HG03442 (cell line): Measurements from ENCODE around the gene CCDC60.
"Not testable (repeated sequence)": the region's sequence is repeated elsewhere in the genome, so short reads cannot be mapped to it uniquely, and the experiment has no call there.

Experiments
- ATAC-seq: cut with Tn5 transposase; IDR thresholded peaks from one replicate; pipeline ENCODE4 v1.9.1; 2021; ENCODE audit warnings: mild to moderate bottlenecking, moderate library complexity; ENCODE audit not compliant: unreplicated experiment

Gene CCDC60

DNA sequence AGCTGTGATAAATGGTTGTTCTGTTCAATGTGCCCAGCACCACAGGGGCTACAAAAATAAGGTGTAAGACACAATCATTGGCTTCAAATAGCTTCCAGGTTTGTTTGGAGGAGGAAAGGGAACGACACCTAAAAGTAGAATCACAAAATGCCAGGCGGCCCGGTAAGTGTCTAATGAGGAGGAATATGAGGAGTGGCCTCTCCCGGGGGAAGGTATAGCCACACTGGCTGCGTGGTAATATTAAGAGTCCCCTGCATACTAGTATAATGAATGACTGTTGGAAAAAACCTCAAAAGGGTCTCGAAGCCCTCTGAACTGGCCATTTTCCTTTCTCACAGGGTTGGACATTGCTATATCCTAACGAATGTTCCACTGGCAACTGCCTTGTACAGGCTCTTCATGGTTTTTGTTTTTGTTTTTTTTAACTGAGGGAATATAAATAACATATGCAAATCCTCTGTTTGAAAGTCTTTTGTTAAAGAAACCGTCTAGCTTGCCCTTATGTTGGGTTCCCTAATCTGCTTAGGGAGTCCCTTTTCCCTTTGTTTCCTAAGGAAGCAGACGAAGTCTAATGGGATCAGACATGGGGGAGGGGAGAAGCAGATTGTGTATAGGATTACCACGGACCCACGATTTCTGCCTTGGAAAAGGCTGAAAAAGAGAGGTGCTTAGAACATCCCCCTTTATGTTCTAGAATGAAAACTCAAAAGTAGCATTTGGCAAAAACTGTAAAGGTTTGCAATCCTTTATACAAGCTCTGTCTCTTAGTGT is 4.2 kb downstream of the CCDC60 start:
- ATAC-seq, result no peak

DNA sequence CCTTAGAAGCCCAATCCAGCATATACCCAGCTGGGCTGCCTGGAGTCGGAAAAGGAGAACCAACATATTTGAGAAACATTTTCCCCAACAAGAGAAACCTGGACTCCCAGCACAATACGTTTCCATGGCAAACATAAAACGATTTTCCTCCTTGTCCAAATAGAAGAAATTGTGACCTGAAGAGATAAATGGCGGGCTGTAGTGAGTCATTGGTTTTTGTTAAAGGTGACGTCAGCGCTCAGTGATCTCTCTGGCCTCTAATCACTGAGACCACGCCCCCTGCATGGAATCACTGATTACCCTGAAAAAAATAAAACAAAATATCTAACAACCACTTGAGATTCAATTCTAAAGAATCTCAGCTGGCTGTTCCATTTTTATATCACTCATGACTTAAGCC is 6.0 kb downstream of the CCDC60 start:
- no peak for ATAC-seq

DNA sequence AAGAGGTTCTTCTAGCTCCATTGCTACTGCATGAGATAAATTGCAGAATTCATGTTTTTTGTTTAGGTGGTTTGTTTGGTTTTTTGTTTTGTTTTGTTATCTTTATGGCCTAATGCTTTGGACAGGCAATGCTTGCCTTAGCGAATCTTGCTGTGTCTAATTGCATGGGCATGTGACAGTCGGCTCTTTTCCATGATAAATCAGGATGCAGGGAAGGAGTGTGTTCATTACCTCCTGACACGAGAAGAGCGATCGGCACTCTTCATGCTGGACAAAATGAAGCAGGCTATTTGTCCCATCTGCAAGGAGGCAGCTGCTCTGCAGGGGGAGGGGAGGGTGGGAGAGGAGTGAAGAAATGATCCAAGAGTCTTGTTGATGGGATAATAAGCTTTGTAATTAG is 6.5 kb downstream of the CCDC60 start:
- no peak for ATAC-seq

DNA sequence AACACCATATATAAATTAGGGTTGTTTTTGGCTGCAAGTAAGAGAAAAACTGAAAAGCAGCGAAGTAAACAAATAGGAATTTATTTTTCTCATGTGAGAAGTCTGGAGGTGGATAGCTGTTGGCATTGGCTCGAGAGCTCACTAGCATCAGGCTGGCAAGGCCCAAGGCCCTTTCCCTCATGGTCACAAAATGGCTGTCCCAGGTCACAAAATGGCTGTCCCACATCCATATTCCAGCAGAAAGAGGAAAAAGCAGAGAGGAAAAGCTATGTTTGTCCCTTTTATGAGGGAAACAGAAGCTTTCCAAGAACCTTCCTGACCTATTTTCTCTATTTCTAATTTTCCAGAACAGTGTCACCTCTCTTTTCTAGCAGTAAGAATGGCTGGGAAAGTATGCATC is 7.5 kb downstream of the CCDC60 start:
- ATAC-seq, result no peak

DNA sequence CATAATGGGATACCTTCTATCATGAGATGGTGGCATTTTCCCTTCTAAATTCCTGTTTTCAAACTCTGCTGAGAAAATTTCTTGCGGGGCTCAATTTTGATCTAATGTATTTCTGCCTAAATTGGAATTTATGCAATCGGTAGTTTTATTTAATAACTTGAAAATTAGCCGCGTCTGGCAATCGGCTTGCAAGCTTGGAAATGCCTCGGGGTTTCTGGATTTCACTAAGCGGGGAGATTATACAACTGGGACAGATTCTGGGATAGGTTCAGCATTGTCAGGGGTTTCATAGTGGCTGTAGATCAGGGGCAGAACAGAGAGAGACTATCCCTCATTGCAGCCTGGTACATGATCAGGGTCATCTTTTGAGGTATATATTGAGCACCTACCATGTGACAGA is 8.6 kb downstream of the CCDC60 start:
- no peak for ATAC-seq

DNA sequence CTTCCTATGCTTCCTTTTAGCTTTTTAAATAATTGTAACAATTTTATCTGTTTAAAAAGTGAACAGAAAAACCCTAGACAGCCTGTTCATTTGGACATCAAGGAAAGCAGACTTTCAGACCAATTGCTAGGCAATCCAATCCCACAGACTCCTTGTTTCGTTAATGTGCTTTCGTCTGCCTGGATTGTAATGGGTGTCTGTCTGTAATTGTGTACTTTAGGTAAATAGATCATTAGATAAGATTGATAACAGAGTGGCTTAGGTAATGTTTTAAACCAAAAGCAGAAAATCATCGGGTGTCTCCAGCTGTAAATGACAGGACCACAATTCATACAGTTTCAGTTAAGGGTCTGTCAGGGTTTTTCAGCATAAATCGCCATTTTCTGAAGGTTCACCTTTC is 19.6 kb downstream of the CCDC60 start:
- no peak for ATAC-seq

DNA sequence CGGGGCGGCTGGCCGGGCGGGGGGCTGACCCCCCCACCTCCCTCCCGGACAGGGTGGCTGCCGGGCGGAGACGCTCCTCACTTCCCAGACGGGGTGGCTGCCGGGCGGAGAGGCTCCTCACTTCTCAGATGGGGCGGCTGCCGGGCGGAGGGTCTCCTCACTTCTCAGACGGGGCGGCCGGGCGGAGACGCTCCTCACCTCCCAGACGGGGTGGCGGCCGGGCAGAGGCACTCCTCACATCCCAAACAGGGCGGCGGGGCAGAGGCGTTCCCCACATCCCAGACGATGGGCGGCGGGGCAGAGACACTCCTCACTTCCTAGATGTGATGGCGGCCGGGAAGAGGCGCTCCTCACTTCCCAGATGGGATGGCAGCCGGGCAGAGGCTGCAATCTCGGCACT is 25.8 kb downstream of the CCDC60 start:
- not testable (repeated sequence) for ATAC-seq

DNA sequence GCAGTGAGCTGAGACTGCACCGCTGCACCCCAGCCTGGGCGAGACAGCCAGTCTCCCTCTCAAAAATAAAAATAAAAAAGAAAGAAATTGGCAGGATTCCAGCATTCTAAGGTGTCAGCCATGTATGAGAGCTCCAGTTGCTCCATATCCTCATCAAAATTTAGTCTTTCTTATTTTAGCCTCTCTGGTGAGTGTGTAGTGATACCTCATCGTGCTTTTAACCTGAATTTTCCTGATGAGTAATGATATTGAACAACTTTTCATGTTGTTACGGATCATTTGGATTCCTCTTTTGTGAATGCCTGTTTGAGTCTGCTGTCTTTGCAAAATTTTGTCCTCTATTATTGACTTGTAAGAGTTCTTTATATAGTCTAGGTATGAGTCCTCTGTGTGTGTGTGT is 28.5 kb downstream of the CCDC60 start:
- ATAC-seq, result no peak

DNA sequence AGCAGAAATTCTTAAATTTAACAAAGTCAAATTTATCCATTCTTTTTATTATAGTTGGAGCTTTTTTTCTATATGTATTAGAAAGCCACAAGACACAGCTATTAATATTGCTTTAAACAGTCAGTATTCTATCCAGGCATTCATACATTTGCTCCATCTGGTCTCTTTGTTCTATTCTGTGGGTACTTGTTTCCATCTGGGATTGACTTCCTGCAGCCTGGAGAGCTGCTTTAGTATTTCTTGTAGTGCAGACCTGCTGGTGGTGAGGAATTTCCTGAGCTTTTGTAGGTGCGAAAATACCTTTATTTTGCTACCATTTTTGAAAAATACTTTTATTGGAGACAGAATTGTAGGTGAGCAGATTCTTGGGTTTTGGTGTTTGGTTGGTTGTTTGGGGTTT is 29.0 kb downstream of the CCDC60 start:
- ATAC-seq, result no peak

DNA sequence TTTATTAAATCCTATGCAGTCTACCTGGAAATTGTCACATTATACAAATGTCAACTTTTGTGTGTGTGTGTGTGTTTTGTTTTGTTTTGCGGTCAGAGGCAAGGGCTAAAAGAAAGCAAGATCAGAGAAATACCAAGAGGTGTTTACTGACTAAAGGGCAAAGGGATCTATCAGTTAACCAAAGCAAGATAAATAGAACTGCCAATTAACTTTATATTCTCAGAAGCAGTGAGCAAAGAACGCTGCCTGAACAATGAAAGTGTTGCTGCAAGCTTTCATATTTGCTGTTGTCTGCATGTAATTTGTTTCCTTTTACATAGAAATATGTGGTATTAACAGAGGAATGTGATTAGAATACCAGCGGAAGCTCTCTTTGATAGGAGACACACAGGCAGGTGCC is 30.9 kb downstream of the CCDC60 start:
- ATAC-seq, result no peak

DNA sequence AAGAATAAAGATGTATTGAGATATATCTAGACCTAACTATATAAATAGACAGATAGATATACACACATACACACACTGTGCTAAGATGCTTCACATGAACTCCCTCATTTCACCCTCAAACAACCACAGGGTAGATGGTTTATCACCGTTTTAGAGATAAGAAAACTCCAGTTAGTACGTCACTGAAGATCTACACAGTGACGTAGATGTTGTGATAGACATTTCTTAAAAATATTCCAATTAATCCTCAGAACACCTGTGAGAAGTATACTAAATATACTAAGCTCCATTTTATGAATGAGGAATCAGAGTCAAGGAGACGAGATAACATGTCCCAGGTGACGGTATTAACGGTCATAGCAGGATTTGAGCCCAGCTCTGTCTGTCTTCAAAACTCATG is 31.5 kb downstream of the CCDC60 start:
- ATAC-seq, result no peak

DNA sequence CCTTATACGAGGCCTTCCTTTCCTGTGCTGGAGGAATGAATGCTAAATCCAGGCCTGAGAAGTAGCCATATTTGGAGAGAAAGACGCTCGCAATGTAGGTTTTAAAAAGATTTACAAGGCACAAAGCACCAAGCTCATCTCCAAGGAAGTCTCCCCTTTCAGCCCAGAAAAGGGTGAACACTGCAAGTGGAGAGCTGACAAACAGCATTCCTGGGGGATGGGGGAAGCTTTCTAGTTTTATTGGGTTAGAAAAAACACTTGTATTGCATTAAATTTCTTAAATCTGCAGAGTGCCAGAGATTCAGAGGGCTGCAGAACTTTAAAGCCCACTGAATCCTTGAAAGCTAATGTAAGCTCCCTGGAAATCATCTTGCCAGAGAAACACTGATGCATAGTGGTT is 34.6 kb downstream of the CCDC60 start:
- ATAC-seq, result no peak

DNA sequence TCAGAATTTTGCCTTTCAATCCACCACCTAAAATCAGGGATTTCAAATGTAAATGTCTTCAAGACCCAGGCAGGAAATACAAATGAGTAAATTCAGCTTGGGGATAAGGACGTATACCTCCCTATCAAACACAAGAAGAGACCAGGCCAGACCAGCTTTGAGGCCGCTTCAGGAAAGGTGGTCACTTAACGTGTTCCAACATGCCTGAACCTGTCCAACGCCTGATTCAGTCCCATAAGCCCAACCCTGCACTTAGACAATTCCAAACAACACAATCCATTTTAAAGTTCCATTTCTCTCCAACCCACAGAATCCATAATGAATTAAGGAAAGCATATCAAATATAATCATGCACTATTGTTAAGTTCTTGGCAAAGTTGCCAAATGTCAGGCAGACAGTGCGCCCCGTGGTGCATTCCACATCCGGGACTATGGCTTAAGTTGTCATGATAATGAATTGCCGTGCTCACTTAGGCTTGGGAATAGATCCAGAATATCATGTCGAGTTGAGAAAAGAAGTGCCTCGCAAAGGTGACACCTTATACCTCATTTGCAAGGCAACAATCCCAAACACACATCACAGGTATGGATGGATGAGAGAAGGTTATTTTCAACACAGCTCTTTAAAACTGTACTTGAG is 35.5 kb downstream of the CCDC60 start:
- no peak for ATAC-seq

DNA sequence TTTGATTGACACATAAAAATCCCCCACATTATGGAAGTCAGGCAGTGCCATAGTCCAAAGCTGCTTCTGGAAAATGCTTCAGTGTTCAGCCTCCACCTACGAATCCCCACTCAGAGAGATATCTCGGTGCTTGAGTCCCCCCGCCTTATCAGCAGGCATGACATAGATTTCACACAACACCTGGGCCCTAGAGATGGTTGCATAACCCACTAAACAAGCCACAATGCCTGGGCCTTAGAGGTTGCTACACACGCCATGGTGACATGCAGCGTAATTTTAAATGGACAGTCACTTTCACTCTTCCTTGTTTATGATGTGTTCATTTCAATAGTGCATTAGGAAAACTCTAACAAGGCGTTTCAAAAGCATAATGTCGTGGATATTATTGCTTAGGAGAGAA is 38.0 kb downstream of the CCDC60 start:
- ATAC-seq, result no peak

DNA sequence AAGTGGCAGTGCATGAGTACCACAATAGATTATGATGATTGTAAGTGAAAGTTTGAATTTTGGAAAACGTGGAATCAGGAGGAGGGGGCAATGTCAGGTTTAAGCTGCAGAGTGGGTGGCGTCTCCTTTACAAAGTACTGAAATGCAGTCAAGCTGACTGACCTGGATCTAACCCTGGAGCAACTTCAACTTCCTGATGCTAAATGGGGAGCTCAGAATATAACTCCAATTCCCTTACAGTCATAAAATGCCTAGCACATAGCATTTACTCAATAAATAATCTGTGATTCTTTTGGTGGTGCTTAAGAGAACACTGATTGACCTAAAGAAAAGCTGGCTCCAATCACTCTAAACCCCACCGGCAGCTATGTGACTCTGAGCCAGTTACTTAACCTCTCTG is 38.5 kb downstream of the CCDC60 start:
- ATAC-seq, result no peak

DNA sequence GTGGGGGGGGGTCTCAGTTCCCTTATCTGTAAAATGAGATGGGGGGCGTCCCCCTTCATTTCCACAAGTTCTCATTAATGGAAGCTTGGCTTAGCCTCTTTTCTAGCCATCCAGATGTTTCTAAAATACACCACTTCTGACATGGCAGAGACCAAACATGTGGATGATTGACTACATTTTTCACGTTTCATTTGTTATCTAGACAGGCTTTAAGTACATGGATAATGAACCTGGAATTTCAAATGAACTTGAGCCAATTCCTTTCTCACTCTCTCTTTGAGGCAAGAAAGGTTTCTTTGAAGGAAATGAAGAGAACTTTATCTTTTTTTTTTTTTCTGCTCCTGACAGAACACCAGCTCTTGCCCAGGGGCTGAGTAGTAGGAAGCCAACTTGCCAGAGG is 39.1 kb downstream of the CCDC60 start:
- no peak for ATAC-seq

DNA sequence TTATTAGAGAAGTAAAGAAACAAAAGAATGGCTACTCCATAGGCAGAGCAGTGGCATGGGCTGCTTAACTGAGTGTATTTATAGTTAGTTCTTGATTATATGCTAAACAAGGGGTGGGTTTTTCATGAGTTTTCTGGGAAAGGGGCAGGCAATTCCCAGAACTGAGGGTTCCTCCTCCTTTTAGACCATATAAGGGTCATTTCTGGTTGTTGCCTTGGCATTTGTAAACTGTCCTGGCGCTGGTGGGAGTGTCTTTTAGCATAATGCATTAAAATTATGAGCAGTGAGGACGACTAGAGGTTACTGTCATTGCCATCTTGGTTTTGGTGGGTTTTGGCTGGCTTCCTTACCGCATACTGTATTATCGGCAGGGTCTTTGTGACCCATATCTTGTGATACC is 40.1 kb downstream of the CCDC60 start:
- ATAC-seq, result no peak

DNA sequence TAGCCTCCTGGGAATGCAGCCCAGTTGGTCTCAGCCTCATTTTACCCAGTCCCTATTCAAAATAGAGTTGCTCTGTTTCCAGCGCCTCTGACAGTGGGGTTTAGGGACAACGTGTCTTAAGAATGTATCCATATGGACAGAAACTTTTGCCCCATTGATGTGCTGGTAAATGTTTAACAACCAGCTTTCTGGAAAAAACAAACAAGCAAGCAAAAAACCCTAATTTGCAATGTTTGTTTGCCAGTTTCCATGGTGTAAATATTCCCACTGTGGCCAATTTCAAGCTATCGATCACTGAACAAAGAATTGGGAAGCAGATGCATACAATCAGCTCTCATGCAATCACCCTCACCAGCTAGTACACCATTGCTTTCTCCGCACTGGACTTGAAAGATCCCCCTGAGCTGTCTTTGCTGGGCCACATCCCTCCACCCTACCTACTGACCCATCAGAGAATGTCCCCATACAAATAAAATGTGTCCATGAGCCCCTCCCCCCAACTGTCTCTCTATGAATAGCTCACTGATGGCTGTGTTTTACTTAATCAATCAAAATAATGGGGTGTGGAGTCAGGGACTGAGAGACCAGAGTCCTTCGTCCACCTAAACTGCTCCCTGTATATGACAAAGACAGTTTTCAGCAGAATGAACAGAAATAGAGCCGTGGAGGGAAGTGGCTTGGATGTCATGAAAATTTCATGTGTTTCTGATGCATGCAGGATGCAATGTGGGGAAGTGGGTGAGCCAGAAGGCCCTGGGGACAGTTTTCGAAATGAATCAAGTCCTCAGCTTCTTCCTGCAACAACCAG is 40.8 kb downstream of the CCDC60 start:
- ATAC-seq, result no peak

DNA sequence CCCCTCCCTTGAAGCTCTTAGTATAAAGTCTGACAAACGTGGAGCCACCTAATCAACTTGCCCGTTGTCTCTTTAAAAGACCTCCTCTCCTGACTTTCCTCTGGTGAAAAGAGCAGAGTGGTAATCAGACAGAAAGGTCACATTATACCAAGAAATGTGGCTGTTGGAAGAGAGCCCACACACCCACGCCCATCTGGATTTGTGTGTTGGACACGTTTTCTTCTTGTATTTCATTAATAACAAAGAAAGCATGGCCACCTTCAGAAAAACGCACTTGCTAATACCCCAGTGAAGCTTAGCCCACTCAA is 41.3 kb downstream of the CCDC60 start:
- no peak for ATAC-seq

DNA sequence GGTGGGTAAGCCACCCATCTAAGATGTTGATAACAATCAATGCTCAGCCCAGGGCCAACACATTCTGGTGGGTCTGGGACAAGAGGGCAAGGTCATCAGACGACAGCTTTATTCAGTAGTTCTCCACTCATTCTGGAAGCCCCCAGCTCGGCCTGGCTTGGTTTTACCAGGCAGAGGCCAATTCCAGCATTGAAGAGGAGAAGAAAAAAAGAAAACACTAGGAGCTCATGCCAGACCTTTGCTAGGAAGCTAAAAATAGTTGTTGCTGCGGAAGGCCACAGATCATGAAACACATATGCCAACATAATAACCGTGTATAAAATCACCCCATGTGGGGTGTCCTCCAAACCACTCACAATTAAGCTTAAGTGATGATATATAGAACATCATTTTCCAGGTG is 44.4 kb downstream of the CCDC60 start:
- ATAC-seq, result no peak

DNA sequence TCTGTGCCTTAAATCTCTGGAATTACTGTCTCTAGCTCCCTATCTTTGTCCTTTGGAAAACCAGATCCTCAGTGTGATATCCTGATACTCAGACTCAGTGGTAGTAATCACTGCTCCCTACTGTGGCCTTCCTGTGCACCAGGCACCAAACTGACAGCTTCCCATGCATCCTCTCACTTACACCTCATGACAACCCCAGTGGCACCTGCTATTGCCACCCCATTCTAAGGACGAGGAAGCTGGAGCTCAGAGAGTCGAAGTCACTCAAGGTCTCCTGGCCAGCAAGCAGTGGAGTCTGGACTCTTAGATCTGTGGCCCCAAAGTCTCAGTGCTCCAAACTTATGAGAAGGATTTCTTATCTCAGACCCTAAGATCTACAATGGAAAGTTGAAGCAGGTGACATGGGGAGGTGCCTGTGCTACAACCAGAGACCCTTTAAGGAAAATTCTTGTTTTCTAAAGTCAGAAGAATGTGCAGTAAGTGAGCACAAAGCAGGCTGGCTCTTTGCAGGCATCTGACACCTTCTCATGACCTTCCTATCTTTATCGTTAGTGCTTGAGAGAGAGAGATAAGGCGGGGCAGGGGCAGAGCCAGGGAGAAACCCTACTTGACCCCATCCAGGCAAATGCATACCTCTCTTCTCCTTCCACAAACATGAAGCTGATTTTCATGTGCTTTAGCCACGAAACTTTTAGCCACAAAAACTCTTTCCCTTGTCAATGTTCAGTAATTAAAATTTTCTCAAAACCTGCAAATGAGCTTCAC is 47.1 kb downstream of the CCDC60 start:
- ATAC-seq, result no peak
